Middle frontal gyrus (tissue), 1 donor: ENCODE data around the gene TMPRSS13.
"Not testable (repeated sequence)": the region's sequence is repeated elsewhere in the genome, so short reads cannot be mapped to it uniquely, and the experiment has no call there.

ENCODE experiments used
- DNase-seq: peaks from one replicate; pipeline ENCODE4 v3.0.0-alpha.2; 2015; ENCODE audit warnings: low spot score; ENCODE audit errors: extremely low spot score

Gene TMPRSS13

GRCh38 chr11:117950993-117951961 lies 22.1 kb upstream of the TMPRSS13 start:
- DNase-seq: no peak

- DNase-seq: no peak
Measured at GRCh38 chr11:117950301-117950700, 21.1 kb upstream of the TMPRSS13 start.

DNA sequence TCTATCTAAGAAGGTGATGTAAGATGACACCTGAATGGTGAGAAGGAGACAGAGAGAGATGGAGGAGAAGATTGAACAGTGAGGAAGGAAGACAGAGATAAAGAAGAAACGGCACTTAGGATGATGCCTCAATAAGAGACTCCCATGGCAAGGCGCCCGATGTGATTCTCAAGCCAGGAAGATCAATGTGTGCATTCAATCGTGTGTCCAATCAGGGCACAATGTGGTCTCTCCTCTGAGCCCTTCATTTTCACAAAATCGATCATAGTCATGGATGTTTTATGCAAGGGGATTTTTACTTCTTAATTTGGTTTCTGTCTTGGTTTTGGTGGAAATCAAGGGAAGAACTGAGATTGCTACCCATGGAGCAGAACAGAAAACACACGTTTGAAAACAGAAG lies 19.9 kb upstream of the TMPRSS13 start:
- no peak for DNase-seq

- not testable (repeated sequence) for DNase-seq
Measured at GRCh38 chr11:117948466-117948865, 19.3 kb upstream of the TMPRSS13 start.

DNA sequence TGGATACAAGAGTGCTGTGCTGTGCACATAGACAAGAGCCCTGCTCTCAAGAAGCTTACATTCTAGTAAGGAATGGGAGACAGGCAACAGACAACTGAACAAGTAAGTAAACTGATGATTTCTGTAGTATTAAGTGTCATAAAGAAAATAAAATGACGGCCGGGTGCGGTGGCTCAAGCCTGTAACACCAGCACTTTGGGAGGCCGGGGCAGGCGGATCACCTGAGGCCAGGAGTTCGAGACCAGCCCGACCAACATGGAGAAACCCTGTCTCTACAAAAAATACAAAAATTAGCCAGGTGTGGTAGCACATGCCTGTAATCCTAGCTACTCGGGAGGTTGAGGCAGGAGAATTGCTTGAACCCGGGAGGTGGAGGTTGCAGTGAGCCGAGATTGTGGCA lies 18.5 kb upstream of the TMPRSS13 start:
- DNase-seq: not testable (repeated sequence)

DNA sequence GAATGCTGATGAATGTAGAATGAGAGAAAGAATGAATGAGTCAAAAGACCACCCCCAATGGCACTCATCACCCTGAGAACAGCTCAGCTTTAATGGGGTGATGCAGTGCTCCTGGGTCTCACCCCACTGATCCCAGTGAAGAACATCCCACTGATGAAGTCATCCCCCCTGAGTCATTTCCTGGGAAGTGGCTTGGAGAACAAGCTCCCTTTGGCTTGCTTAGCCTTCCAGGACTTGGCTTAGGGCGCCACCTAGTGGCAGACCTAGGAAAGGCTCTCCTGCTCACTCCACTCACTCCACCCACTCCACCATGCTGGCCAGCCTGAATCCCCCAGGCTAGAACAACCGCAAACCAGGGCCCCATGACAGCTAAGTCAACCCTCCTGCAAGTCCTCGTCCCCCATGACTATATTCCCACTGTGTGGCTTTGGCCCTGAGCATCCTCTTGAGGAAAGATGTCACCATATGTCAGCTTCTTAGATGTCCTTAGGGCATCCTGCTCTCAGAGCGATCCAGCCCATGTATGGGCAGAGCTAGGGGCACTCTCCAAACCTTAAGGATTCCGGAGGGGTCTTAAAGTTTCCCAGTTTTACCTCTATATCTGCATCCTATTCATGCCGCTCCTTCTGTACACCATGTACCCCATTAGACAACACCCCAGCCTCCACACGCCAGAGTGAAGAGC lies 17.8 kb upstream of the TMPRSS13 start:
- DNase-seq: peak; percentile 82

DNA sequence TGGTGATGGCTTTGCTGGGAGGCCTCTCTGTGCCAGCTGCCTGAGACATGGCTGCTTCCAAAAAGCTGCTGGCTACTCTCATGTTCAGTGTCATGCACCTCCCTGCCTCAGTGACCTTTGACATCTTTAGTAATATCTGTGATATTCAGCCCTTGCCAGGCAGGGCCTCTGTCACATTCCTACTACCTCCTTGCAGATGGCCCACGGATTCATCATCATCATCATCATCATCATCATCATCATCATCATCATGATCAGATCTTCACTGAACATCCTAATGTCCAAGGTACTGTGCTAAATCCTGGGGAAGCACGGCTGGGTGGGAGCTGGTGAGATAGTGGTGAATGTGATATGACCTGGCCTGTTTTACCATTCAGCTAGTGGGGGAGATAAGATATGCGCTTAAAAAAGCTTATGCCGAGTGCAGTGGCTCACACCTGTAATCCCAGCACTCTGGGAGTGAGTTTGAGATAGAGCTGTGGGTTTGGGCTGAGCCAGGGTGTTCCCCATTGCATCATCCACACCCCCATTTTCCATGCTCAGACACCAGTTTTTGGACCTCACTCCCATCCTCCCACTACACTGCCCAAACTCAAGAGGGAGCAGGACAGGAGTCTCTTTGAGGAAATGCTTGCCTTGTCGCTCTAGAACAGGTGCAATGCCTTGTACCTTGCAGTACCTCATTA lies 17.1 kb upstream of the TMPRSS13 start:
- DNase-seq: no peak

- no peak for DNase-seq
Measured at GRCh38 chr11:117945047-117945810, 16.0 kb upstream of the TMPRSS13 start.

GRCh38 chr11:117944554-117944953 lies 15.4 kb upstream of the TMPRSS13 start:
- DNase-seq: no peak

DNA sequence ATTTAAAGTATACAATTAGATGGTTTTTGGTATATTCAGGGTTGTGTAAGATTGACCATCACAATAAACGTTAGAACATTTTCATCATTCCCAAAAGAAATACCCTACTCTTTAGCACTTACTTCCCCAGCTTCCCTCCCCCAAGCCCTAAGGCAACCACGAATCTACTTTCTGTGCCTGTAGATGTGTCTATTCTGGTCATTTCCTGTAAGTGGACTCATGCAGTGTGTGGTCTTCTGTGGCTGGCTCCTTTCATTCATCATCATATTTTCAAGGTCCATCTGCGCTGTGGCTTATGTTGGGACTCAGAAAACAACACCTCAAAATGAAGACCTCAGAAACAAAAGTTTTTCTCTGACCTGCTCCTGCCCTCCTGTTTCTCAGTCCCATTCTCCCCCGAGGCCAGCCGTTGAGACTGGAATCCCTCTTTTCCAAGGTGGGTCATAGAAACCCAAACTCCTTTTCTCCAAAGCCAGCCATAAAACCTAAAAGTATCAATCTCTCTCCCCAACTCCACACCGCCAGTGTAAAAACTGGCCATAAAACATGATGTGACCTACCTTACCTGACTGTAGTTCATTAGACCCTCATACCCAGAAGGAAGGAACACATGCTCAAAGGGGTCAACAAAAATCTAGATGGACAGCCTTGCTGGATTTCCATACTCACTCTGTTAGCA lies 12.9 kb upstream of the TMPRSS13 start:
- DNase-seq: no peak

GRCh38 chr11:117941163-117941707 lies 12.0 kb upstream of the TMPRSS13 start:
- no peak for DNase-seq

GRCh38 chr11:117940736-117941135 lies 11.5 kb upstream of the TMPRSS13 start:
- DNase-seq: no peak

- DNase-seq: no peak
Measured at GRCh38 chr11:117936973-117937372, 7.8 kb upstream of the TMPRSS13 start.

- no peak for DNase-seq
Measured at GRCh38 chr11:117934526-117935307, 5.5 kb upstream of the TMPRSS13 start.

DNA sequence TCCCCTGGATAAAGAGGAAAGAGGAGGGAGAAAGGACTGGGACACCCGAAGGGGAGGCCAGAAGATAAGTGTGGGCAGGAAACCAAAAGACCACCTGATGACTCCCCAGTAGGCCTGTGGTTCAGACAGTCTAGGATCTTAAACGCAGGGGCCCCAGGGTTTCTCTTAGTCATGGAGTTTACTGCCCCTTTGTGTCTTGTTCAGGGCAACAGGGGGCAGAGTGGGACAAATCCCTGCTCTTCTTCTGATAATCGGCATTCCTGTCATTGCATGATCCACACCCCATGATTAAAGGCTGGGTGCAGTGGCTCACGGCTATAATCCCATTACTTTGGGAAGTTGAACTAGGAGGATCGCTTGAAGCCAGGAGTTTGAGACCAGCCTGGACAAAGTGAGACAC lies 4.7 kb upstream of the TMPRSS13 start:
- no peak for DNase-seq

DNA sequence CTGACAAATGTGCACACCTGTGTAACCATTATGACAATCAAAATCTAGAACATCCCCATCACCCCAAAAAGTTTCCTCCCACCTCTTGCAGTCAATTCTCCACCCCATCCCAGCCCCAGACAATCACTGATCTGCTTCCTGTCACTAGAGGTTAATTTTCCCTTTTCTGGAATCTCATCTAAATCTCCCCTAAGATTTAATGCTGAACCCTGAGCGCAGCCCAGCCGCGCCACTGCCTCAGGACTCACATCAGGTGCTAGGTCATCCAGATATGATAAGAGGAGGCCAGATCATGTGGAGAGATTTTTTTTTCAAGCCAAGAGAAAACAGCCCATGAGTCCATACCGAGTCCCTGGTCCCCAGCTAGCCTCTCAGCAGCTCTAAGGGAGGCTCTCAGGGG lies 4.3 kb upstream of the TMPRSS13 start:
- DNase-seq: no peak

- no peak for DNase-seq
Measured at GRCh38 chr11:117932947-117933346, 3.7 kb upstream of the TMPRSS13 start.

DNA sequence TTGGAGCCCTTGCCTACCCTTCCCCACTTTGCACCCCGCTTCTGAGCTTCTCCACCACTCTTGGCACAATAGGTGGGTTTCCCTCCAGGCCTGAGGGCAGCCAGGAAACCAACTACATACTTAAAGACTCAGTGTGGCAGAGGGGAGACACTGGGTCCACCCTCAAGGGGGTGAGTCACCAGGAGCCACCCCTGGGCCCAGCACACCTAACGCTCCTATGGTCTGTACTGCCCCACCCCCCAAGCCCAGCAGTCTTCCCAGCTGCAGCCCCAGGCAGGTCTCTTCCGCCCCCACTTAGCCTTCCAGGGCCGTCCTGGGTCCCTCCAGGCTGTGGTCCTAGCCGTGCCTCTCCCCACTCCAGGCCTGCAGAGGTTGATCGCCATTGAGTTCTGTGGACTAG lies 3.2 kb upstream of the TMPRSS13 start:
- no peak for DNase-seq

GRCh38 chr11:117931971-117932370 lies 2.8 kb upstream of the TMPRSS13 start:
- DNase-seq: no peak
